ENCODE data around the gene DISP2.

The DISP2 gene

DNA sequence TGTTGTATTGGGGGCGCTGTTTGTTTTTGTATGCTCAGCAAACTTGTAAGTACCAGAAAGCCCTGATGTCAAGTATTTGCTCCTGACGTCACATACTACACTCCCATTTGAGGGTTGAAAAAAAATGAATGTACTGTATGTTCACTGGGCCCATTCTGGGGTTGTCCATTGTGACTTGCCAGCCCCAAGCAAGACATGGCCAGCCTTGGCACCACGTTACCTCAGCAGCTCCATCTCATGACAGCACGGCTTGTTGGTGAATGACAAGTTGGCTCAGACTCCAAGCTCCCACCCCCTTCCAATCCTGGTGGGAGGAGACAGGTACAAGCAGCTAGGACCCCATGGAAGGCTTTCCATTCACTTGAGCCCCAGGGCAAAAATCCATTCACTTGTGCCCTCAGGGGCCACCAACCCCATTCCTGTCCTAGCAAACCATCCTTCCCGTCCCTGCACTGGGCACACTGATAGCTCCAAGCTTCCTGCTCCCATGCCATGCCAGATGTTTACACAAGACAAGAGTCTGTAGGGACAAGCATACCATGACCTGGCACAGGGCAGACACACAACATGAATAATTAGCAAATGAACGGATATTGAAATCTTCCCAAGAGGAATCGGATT is 5.6 kb upstream of the DISP2 start:
- peak overlapping the region; percentile 64 for H3K27ac ChIP-seq

DNA sequence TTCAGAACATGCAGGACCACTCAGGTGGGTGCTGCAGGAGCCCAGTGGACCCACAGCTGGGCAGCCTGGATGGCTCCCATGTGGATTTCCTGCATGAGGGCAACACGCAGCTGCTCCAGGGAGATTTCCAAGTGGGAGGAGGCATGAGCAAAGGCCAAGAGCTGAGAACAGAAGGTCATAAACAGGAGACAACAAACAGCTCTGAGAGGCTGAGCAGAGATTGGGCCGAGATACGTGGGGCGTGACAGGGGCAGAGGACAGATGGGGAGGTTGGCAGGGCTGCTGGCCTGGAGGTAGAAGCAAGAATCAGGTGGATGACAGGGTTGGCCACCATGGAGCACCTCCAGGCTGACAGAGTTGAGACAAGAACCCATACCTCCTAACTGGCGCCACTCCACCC is 4.3 kb upstream of the DISP2 start:
- no peak for TF ChIP-seq ZFX (IDR thresholded peaks at IDR 0.05)
- TF ChIP-seq, protein P1, sequence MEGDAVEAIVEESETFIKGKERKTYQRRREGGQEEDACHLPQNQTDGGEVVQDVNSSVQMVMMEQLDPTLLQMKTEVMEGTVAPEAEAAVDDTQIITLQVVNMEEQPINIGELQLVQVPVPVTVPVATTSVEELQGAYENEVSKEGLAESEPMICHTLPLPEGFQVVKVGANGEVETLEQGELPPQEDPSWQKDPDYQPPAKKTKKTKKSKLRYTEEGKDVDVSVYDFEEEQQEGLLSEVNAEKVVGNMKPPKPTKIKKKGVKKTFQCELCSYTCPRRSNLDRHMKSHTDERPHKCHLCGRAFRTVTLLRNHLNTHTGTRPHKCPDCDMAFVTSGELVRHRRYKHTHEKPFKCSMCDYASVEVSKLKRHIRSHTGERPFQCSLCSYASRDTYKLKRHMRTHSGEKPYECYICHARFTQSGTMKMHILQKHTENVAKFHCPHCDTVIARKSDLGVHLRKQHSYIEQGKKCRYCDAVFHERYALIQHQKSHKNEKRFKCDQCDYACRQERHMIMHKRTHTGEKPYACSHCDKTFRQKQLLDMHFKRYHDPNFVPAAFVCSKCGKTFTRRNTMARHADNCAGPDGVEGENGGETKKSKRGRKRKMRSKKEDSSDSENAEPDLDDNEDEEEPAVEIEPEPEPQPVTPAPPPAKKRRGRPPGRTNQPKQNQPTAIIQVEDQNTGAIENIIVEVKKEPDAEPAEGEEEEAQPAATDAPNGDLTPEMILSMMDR (conservative IDR thresholded peaks at IDR 0.05), result no peak

More for the DNA sequence above, 5.6 kb upstream of the DISP2 start:
- TF ChIP-seq ZFX (IDR thresholded peaks at IDR 0.05), result no peak
- TF ChIP-seq, protein P1 (conservative IDR thresholded peaks at IDR 0.05), result no peak

DNA sequence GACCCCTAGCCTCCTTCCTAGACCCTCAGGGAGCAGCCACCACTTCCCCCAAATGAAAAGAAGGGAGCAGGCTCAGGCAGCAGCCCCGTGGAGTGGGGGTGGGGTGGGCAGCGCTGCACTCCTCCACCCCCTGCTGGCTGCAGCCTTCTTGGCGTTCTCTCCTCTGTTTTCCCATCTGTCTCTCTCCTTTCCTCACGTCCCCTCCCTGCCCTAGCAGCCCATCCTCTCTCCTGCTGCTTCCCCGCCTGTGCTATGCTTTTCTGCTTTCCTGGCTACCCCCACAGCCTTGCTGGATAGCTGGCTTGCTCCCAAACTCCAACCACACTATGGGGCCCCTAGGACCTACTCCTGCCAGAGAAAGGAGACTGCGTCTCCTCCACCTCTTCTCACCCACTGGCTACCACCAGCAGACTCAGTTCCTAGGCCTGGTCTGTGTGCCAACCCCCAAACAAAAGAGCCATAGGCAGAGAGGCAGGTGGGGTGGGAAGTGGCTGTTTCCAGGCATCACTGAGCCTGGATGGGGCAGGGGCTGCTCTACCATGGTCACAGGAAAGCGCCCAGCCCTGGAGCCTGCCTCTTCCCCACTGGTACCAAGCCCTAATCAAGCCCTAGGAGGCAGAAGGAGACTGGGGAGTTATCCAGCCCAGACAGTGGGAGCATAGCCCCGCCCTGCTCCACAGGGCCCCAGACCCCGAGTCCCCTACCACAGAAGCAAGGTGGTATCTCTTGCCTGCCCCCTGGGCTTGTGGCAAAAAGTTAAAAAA is 3.4 kb upstream of the DISP2 start:
- peak overlapping the region; percentile 64 for H3K27ac ChIP-seq
- TF ChIP-seq, protein P1 (conservative IDR thresholded peaks at IDR 0.05), result no peak; the same call in 1 of the 2 replicates
- no peak for TF ChIP-seq ZFX (IDR thresholded peaks at IDR 0.05)

More for the DNA sequence above, 4.3 kb upstream of the DISP2 start:
- peak overlapping the region; percentile 64 for H3K27ac ChIP-seq

DNA sequence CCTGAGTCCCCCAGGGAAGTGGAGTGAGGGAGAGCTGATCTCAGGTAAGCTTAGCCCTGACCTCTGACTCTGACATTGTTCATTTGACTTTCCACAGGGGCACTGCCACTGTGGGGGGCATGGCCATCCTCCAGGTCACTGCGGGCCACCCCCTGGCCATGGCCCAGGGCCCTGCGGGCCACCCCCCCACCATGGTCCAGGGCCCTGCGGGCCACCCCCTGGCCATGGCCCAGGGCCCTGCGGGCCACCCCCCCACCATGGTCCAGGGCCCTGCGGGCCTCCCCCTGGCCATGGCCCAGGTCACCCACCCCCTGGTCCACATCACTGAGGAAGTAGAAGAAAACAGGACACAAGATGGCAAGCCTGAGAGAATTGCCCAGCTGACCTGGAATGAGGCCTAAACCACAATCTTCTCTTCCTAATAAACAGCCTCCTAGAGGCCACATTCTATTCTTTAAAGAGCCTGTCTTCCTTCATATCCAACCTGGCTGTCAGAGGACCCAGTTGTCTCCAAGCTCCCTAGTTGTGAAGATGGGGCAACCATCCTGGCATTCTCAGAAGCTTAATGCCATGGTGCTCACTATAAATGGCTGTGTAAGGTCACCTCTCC is 1.9 kb upstream of the DISP2 start:
- no peak overlapping the region for H3K27ac ChIP-seq
- TF ChIP-seq, protein P1 (conservative IDR thresholded peaks at IDR 0.05), result no peak
- TF ChIP-seq ZFX (IDR thresholded peaks at IDR 0.05), result no peak

DNA sequence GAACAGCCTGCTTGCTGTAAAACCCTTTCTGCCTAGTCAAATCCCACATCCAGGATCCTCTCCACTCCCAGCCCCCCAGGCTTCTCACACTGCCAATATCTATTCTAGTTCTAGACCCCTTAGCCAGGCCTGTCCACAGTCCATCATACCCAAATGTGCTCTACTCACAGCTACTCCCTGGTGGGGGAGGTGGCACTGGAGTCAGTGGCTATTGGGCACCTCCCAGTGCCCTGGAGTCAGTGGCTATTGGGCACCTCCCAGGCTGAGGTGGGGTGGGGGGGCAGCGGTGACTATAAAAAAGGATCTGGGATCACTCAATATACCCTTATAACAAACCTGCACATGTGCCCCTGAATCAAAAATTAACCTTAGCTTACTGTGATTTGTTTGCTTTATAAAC is 773 bp upstream of the DISP2 start:
- TF ChIP-seq, protein P1 (conservative IDR thresholded peaks at IDR 0.05), result no peak
- TF ChIP-seq ZFX (IDR thresholded peaks at IDR 0.05), result no peak
- no peak overlapping the region; the same call in 1 of the 2 replicates for H3K27ac ChIP-seq

DNA sequence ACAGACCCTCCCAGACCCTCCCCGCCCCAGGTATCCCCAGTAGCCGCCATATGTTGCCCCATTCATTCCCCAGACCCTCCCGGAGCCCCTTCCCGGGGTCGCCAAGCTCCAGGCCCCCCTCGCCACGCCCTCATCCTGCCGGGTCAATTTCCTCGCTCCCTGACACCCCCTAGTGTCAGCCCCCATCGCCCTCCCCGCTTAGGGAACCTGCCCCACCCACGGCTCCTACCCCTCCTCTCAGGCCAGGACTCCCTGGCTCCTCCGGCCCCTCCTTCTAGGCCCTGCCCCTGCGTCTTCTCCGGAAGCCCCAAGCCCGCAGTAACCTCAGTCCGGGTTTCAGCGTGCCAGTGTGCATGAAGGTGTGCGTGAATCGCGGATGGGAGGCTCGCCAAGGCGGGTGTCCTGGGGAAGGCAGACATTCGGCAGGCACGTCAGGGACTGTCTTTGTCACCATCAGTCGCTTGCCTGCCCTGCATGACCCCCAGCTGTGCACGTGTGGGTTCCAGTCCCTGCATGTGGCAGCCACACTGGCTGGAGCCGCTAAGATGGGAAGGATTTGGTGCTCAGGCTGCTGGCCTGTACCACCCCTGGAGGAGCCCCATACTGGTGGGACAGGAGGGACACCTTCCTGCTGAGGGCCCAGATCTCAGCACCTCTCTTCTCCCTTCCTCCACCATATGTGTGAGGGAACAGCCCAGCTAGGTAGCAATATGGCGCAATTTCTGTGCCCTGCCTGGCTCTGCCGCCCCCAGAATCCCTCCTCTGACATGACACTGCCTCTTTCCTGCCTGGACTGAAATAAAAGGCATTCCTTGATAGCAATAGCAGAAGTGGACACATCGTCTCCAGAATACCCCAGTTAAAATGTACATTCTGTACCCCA is 693 bp downstream of the DISP2 start:
- TF ChIP-seq, protein P1 (conservative IDR thresholded peaks at IDR 0.05), result no peak; the same call in 1 of the 2 replicates
- no peak for TF ChIP-seq ZFX (IDR thresholded peaks at IDR 0.05)

More for the DNA sequence above, 693 bp downstream of the DISP2 start:
- H3K27ac ChIP-seq, result no peak overlapping the region; the same call in 1 of the 2 replicates

All from C4-2B (cell line).